ENCODE results near the gene ADAMTS16. TPM values are rescaled to one million over a fixed set of nuclear protein-coding genes. Genes with fewer than 3 reads are reported as not detected.
"Not testable (repeated sequence)": the region's sequence is repeated elsewhere in the genome, so short reads cannot be mapped to it uniquely, and the experiment has no call there.

The ADAMTS16 gene
- polyA plus RNA-seq, 3 donors, result not detected

- intact Hi-C loops (cut with micrococcal nuclease), result no loop called here
- 71% methylated on average over 7 of the region's 8 CpGs for WGBS (ENCODE audit: insufficient coverage)
- no peaks in the 10 kb centered on the region for H3K36me3 Mint-ChIP-seq
- H3K9me3 Mint-ChIP-seq, result peaks cover 4 to 15% (median 8%) of the 10 kb centered on the region in 7 donors
- H3K4me1 Mint-ChIP-seq, result no peaks in the 10 kb centered on the region
- DNase-seq, result no peak
- TF ChIP-seq CTCF (IDR thresholded peaks at IDR 0.05), result no peak
- H3K27me3 Mint-ChIP-seq (ENCODE audit: low read depth in 3 of 3), result peaks cover 16 to 26% (median 17%) of the 10 kb centered on the region in 3 donors
- Histone ChIP-seq H3K27me3 (ENCODE audit: control insufficient read depth in 2 of 2, insufficient read depth in 2 of 2, low read length in 2 of 2) (peaks cover 7 to 18% of the 10 kb centered on the region in 2 donors), H3K4me3 (replicated peaks in 1 of 3; ENCODE audit: low read depth in 2 of 3, low read length in 3 of 3) (no peak overlapping the region), H3K27ac (ENCODE audit: low read depth in 1 of 2, low read length in 2 of 2) (no peak overlapping the region), H2AFZ (ENCODE audit: insufficient read depth, low read depth, low read length, poor library complexity, severe bottlenecking) (no peak overlapping the region), H3K79me2 (ENCODE audit: insufficient read depth, low read length) (no peaks in the 10 kb centered on the region), H4K20me1 (ENCODE audit: insufficient read depth, low read length) (no peaks in the 10 kb centered on the region), H3K36me3 (replicated peaks in 1 of 2; ENCODE audit: control insufficient read depth in 1 of 2, insufficient read depth in 2 of 2, low read length in 2 of 2) (no peaks in the 10 kb centered on the region), H3K9me3 (replicated peaks in 1 of 2; ENCODE audit: control insufficient read depth in 1 of 2, insufficient read depth in 1 of 2, low read length in 2 of 2) (peaks cover 0 to 9% of the 10 kb centered on the region in 2 donors), H3K4me2 (replicated peaks; ENCODE audit: extremely low read depth, low read length, poor library complexity, severe bottlenecking) (no peak overlapping the region), H3K9ac (ENCODE audit: insufficient read depth, low read length, poor library complexity, severe bottlenecking) (no peak overlapping the region), H3K4me1 (ENCODE audit: control insufficient read depth in 1 of 2, insufficient read depth in 2 of 2, low read length in 2 of 2) (no peaks in the 10 kb centered on the region)
- no peak overlapping the region for H3K27ac Mint-ChIP-seq
- H3K4me3 Mint-ChIP-seq, result no peak overlapping the region
These were observed 4.0 kb upstream of the ADAMTS16 start for GRCh38 chr5:5135957-5136676.

GRCh38 chr5:5137851-5138250, 2.3 kb upstream of the ADAMTS16 start:
- intact Hi-C loops (cut with micrococcal nuclease); H3K9me3 ChIP-seq (replicated peaks in 1 of 2; ENCODE audit: control insufficient read depth in 1 of 2, insufficient read depth in 1 of 2, low read length in 2 of 2); H3K4me1 Mint-ChIP-seq; H3K4me3 Mint-ChIP-seq; H3K9ac ChIP-seq (ENCODE audit: insufficient read depth, low read length, poor library complexity, severe bottlenecking); H3K36me3 Mint-ChIP-seq; H3K27ac ChIP-seq (ENCODE audit: low read depth in 1 of 2, low read length in 2 of 2); H3K4me1 ChIP-seq (ENCODE audit: control insufficient read depth in 1 of 2, insufficient read depth in 2 of 2, low read length in 2 of 2); H3K4me2 ChIP-seq (replicated peaks; ENCODE audit: extremely low read depth, low read length, poor library complexity, severe bottlenecking); H3K4me3 ChIP-seq (replicated peaks in 1 of 3; ENCODE audit: low read depth in 2 of 3, low read length in 3 of 3); H3K79me2 ChIP-seq (ENCODE audit: insufficient read depth, low read length); H4K20me1 ChIP-seq (ENCODE audit: insufficient read depth, low read length); H3K36me3 ChIP-seq (replicated peaks in 1 of 2; ENCODE audit: control insufficient read depth in 1 of 2, insufficient read depth in 2 of 2, low read length in 2 of 2); H2AFZ ChIP-seq (ENCODE audit: insufficient read depth, low read depth, low read length, poor library complexity, severe bottlenecking); DNase-seq; H3K27ac Mint-ChIP-seq: not testable (repeated sequence)
- WGBS (ENCODE audit: insufficient coverage), result 100% methylated on average over 2 of the region's 24 CpGs
- H3K27me3 ChIP-seq (ENCODE audit: control insufficient read depth in 2 of 2, insufficient read depth in 2 of 2, low read length in 2 of 2), result peaks cover 10 to 22% of the 10 kb centered on the region in 2 donors
- Mint-ChIP-seq H3K9me3 (peaks cover 4 to 15% (median 8%) of the 10 kb centered on the region in 7 donors), H3K27me3 (ENCODE audit: low read depth in 3 of 3) (peaks cover 19 to 30% (median 20%) of the 10 kb centered on the region in 3 donors)
